GM12874 (cell line): ENCODE results near the gene DNAH17.

ENCODE experiments used
- TF ChIP-seq, protein P1 (sequence below): IDR thresholded peaks from 2 replicates; pipeline ENCODE4 v1.5.1; 2011; ENCODE audit warnings: low read depth, mild to moderate bottlenecking, control low read depth, low read length, moderate library complexity; ENCODE audit not compliant: insufficient read depth

The DNAH17 gene

DNA sequence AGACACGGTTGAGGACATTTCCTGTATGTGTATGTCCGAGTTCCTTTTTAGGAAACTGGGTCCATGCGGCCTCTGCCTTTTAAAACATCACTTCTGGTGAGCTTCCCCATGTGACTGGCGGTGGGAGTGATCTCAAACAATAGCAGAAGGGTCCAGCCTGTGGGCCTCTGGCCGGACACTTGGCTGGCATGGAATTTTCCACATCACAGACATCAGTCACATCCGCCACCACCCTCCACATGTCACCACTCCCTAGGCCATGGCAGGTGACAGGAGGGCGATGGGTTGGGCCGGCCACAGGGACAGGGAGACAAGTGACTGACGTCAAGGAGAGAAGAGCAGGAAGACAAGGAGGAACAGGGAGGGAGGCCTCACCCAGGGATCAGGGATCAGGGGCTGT is 83.7 kb downstream of the DNAH17 start:
- TF ChIP-seq, protein P1, sequence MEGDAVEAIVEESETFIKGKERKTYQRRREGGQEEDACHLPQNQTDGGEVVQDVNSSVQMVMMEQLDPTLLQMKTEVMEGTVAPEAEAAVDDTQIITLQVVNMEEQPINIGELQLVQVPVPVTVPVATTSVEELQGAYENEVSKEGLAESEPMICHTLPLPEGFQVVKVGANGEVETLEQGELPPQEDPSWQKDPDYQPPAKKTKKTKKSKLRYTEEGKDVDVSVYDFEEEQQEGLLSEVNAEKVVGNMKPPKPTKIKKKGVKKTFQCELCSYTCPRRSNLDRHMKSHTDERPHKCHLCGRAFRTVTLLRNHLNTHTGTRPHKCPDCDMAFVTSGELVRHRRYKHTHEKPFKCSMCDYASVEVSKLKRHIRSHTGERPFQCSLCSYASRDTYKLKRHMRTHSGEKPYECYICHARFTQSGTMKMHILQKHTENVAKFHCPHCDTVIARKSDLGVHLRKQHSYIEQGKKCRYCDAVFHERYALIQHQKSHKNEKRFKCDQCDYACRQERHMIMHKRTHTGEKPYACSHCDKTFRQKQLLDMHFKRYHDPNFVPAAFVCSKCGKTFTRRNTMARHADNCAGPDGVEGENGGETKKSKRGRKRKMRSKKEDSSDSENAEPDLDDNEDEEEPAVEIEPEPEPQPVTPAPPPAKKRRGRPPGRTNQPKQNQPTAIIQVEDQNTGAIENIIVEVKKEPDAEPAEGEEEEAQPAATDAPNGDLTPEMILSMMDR, result no peak

DNA sequence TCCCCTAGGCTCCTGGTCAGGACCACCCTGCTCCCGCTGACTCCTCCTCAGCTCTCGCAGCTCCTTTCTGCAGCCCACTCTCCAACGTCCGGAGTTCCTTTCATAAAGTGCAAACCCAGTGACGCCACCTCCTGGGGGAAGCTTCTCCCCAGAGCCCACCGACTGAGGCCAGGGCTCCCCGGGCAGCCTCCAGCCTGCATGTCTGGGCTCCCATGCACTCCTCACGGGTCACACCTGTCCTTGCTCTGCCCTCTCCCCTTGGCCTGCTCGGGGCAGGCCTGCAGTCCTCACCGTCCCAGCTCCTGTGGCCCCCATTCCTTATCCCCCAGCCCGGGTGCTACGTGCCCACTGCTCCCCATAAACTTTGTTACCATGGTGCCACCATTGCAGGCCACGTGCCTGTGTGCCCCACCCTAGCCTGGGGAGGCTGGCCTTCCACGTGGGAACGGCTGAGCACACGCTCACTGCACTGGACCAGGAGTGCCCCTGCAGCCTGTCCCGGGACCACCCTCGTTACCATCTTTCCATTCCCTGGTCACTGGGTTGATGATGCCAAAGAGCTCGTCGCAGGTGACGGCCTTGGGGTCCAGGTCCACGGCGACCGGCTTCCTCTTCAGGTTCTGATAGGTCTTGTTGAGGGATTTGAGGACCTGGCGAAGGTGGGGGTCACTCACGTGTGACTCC is 84.9 kb downstream of the DNAH17 start:
- TF ChIP-seq, protein P1, result no peak

DNA sequence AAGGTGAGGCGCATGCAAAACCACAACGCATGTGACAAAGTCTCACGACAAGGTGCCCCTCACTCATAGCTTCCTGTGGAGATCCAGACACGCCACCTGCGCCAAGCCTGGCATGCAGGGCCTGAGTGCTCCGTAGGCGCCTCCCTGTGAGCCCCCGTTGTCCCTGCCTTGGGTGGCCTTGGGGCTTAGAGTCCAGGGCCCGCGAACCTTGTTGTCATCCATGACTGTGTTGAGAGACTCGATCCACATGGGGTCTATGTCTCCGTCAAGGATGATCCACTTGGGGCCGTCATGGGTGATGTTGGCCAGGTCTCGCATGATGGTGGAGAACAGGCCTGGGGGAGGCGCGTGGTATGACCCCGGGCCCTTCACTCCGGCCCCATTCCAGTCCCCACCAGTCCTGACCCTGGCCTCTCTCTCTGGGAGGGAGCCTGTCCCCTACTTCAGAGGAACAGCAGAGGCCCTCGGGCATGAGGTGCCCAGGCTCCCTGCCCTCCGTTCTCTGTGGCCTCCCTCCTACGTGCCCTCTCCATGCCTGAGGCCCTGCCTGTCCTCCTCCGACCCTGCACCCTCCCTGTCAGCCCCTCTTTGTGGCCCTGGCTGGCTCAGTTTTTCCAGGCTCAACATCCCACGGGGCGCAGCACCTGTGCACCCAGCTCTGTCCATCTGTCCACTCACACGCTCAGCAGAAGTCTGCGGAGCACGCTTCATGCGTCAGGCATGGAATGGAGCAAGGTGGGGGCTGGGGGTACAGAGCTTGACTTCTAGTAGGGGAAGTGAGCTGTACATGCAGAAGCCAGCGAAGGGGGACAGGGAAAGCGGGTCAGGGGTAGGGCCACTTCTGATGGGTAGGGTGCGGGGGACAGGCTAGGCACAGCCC is 85.7 kb downstream of the DNAH17 start:
- TF ChIP-seq, protein P1, result no peak

DNA sequence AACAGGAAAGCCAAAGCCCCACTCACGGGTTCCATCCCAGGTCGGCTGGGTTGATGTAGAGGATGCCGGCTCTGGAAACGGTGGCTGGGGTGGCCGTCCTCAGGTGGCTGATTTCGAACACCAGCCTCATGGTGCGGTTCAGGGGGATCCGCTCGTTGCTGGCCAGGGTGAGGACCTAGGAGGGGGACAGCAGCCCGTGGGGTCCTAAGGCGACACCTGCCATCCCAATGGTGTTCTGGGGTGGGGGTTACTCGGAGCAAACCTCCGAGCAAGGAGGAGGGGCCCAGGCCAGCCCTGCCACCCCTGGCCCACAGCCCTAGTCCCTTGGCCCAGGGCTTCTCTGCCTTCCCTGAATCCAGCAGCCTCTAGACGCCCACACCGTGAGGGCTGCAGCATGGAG is 86.5 kb downstream of the DNAH17 start:
- TF ChIP-seq, protein P1, result no peak

DNA sequence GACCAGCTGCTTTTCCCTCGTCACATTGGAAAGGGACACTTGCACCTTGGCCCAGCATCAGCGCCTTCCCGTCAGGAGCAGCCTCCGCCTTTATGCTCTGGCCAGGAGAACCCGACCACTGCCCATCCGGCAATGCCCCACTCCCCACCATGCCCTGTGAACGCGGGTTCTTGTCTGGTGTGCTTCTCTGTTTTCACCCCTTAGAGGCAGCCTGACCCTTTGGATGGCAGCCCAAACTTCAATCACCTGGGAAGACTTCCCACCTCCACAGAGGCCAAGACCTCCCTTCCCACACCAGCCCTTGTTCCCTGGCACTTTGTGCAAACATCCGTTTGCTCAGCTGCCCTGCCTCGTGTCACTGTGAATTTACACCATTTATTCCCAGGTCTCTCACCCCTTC is 87.0 kb downstream of the DNAH17 start:
- TF ChIP-seq, protein P1, result no peak

DNA sequence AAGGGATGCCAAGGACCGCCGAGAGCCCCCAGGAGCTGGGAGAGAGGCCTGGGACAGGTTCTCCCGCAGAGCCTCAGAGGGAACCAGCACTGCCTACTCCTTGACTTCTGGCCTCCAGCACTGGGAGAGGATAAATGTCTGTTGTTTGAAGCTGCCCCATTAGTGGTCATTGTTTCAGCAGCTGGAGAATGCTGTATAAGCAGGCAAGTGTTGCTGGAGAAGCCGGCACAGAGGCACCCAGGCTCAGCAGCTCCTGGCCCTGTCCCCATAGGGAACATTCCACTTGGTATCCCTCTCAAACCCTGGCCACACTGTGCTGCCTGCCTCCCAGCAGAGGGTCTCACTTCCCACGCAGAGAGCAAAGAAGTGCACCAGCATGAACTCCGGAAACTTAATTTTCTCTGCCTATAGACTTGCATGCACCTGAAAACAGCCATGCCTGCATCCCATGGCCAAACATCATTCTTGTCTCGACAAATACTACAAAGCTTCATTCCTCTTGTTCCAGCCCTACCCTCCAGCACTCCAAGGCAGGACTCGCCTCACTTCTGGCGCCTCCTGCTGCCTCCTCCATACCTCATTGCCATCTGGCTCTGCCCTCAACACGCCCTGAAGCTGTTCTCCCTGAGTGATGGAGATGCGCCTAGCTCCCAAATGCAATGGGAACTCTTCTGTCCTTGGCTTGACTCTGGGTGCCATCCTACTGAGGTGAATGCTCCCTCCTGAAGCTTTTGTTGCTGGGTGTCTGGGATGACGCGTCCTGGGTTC is 88.1 kb downstream of the DNAH17 start:
- TF ChIP-seq, protein P1, result no peak

DNA sequence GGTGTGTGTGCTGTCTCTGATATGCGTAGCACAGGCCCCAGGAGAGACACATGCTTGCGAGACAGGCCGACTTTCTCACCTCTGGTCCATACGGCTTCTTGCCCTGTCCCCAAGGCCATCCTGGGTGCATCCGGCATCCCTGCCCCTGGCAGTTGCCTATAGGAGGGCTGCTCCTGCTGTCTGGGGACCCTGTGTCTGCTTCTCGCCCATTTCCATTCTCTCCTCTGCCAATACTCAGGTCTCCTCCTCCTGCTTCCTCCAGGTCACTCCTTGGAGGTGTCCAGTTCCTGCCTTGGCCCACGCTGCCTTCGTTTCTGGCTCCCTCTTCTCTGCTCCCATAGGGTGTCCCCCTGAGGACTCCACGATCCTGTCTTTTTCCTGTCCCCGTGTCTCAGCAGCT is 89.0 kb downstream of the DNAH17 start:
- TF ChIP-seq, protein P1, result no peak
